Gastroesophageal sphincter (tissue), 4 donors: ENCODE measurements around the gene LEMD2. TPM values are rescaled to one million over a fixed set of nuclear protein-coding genes. Genes with fewer than 3 reads are reported as not detected.

Experiments used
- ATAC-seq: fragments of 150-250 bp; one replicate; pipeline ENCODE4 v1.9.1; 2016; ENCODE audit warnings: mild to moderate bottlenecking, moderate library complexity
- H3K27ac ChIP-seq, 4 donors: fragments of 200-600 bp; sonication (generic) in 3 of 4; 1 replicate in 3 of 4; 2 replicates in 1 of 4; pipeline ENCODE4 v1.5.1; 2016 to 2019
- H3K27me3 ChIP-seq: fragments of 200-600 bp; sonication (generic); one replicate; pipeline ENCODE4 v1.5.1; 2019
- H3K36me3 ChIP-seq, 2 donors: fragments of 200-600 bp; sonication (generic); one replicate each; pipeline ENCODE4 v1.5.1; 2019; ENCODE audit warnings: control low read depth in 1 of 2
- H3K4me1 ChIP-seq, 3 donors: fragments of 200-600 bp; sonication (generic); 1 replicate in 2 of 3; 2 replicates in 1 of 3; pipeline ENCODE4 v1.5.1; 2016 to 2019; ENCODE audit warnings: control low read depth in 2 of 3
- H3K4me3 ChIP-seq, 2 donors: fragments of 200-600 bp; sonication (generic); one replicate each; pipeline ENCODE4 v1.5.1; 2019; ENCODE audit warnings: mild to moderate bottlenecking in 1 of 2, moderate library complexity in 1 of 2
- H3K9me3 ChIP-seq, 3 donors: fragments of 200-600 bp; sonication (generic); one replicate each; pipeline ENCODE4 v1.5.1; 2017 to 2019; ENCODE audit warnings: control low read depth in 2 of 3
- CTCF ChIP-seq, 4 experiments: fragments of 200-600 bp in 2 of 4; fragments of 450-650 bp in 2 of 4; sonication (generic) in 1 of 4; IDR thresholded peaks; one replicate each; pipeline ENCODE4 v1.5.1; 2017 to 2019; ENCODE audit warnings: antibody characterized with exemption in 4 of 4, mild to moderate bottlenecking in 2 of 4, moderate library complexity in 2 of 4
- EP300 ChIP-seq: sonication (generic); formaldehyde crosslinking; IDR thresholded peaks from one replicate; pipeline ENCODE4 v1.6.1; 2017; ENCODE audit warnings: antibody characterized with exemption, mild to moderate bottlenecking
- POLR2A ChIP-seq, 2 donors: fragments of 450-650 bp; IDR thresholded peaks; one replicate each; pipeline ENCODE4 v1.6.1; 2017; ENCODE audit warnings: antibody characterized with exemption in 2 of 2, mild to moderate bottlenecking in 2 of 2, moderate library complexity in 1 of 2
- POLR2AphosphoS5 ChIP-seq: sonication (generic); formaldehyde crosslinking; IDR thresholded peaks from one replicate; pipeline ENCODE4 v1.6.1; 2017; ENCODE audit warnings: antibody characterized with exemption
- WGBS, 2 donors: methylation state at CpG; one replicate each; pipeline ENCODE4 v1.1.5; 2018; ENCODE audit warnings: low coverage in 1 of 2; 5-methylcytosine and 5-hydroxymethylcytosine counted together
- total RNA-seq, 4 donors: library from RNA; depleted of rRNA; stranded (reverse); fragments of >200 nt; gene quantifications; one replicate each; pipeline ENCODE4 v1.1.0, GENCODE V29; 2016

LEMD2 gene
- total RNA-seq, 4 donors from 2014 or later, result 47.3 to 50.9 (median 49.9) TPM

- Histone ChIP-seq H3K36me3 (peaks cover 0 to 31% of the 10 kb centered on the region in 2 donors), H3K4me1 (peaks cover 0 to 54% (median 34%) of the 10 kb centered on the region in 3 donors), H3K27ac (peak overlapping the region; percentile 76 to 100 (median 98)), H3K9me3 (no peaks in the 10 kb centered on the region), H3K4me3 (peak overlapping the region; percentile 56 to 98), H3K27me3 (peaks cover under 1% of the 10 kb centered on the region)
- 0 to 2% methylated on average over 2 to 15 of the region's 53 CpGs for WGBS, 2 donors
- TF ChIP-seq POLR2AphosphoS5, result peak; percentile 78
- TF ChIP-seq POLR2A (IDR thresholded peaks at IDR 0.05), result peak; percentile 64 to 81
- no peak for TF ChIP-seq CTCF (IDR thresholded peaks at IDR 0.05)
- peak; percentile 75 for ATAC-seq
Measured at GRCh38 chr6:33787954-33788693, 806 bp downstream of the LEMD2 start.

GRCh38 chr6:33787346-33787953, 1.5 kb downstream of the LEMD2 start:
- H3K36me3 ChIP-seq, result peaks cover 0 to 37% of the 10 kb centered on the region in 2 donors
- H3K4me1 ChIP-seq, result peaks cover 0 to 54% (median 34%) of the 10 kb centered on the region in 3 donors
- H3K27ac ChIP-seq, result peak overlapping the region; percentile 76 to 100 (median 98)
- WGBS, 2 donors, result 0 to 28% methylated on average over 3 to 5 of the region's 7 CpGs
- ATAC-seq, result no peak
- peak overlapping the region; percentile 56 to 98 for H3K4me3 ChIP-seq
- H3K9me3 ChIP-seq, result no peaks in the 10 kb centered on the region
- peak; percentile 19 for TF ChIP-seq POLR2AphosphoS5
- TF ChIP-seq CTCF (IDR thresholded peaks at IDR 0.05), result no peak
- no peaks in the 10 kb centered on the region for H3K27me3 ChIP-seq

DNA sequence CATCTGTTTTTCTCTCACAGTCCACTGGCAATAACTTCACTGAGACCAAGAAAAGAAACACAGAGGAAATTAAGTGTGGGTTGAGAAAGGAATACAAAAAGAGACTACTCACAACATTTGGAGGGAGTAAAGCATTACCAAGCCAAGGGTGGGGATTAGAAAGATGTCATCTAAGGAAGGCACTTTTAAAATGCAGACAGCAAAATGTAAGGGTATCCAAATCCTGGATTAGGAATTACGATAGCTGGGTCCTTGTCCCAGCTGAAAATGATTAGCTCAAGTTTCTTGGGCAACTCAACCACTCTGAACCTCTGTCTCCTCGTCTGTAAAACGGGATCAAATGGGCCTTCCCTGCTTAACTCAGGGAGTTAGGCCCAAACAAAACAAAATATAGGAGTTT, 2.2 kb downstream of the LEMD2 start:
- H3K27me3 ChIP-seq, result no peaks in the 10 kb centered on the region
- H3K27ac ChIP-seq, result peak overlapping the region in 3 of 4 donors; percentile 98 to 100 (median 99)
- ATAC-seq, result no peak
- peak overlapping the region in 1 of 2 donors; percentile 6 for H3K4me3 ChIP-seq
- 38 to 53% methylated on average over 3 of the region's 3 CpGs for WGBS, 2 donors
- H3K36me3 ChIP-seq, result peaks cover 0 to 44% of the 10 kb centered on the region in 2 donors
- no peak for TF ChIP-seq EP300
- no peak for TF ChIP-seq POLR2A (IDR thresholded peaks at IDR 0.05)
- no peak for TF ChIP-seq CTCF (IDR thresholded peaks at IDR 0.05)
- no peak for TF ChIP-seq POLR2AphosphoS5
- no peaks in the 10 kb centered on the region for H3K9me3 ChIP-seq
- peaks cover 0 to 60% (median 34%) of the 10 kb centered on the region in 3 donors for H3K4me1 ChIP-seq

GRCh38 chr6:33785778-33786177, 3.2 kb downstream of the LEMD2 start:
- ATAC-seq, result no peak
- Histone ChIP-seq H3K27me3 (no peaks in the 10 kb centered on the region), H3K27ac (peak overlapping the region in 3 of 4 donors; percentile 55 to 100 (median 99)), H3K4me3 (no peak overlapping the region), H3K4me1 (peaks cover 0 to 69% (median 39%) of the 10 kb centered on the region in 3 donors), H3K36me3 (peaks cover 0 to 54% of the 10 kb centered on the region in 2 donors), H3K9me3 (no peaks in the 10 kb centered on the region)
- TF ChIP-seq POLR2AphosphoS5, result no peak
- TF ChIP-seq EP300, result no peak
- TF ChIP-seq POLR2A (IDR thresholded peaks at IDR 0.05), result no peak
- TF ChIP-seq CTCF (IDR thresholded peaks at IDR 0.05), result no peak
- WGBS, 2 donors, result 38 to 42% methylated on average over 2 to 3 of the region's 3 CpGs
